HL-60 (cell line): ENCODE data around the gene MAF.

Experiments used
- DNase-seq, 2 experiments: peaks; one replicate each; pipeline ENCODE4 v3.0.0-alpha.2; 2010 to 2020; ENCODE audit warnings: low read depth in 1 of 2, low spot score in 1 of 2
- H3K27ac ChIP-seq: fragments of 250-450 bp; sonication (Bioruptor Pico); replicated peaks from 2 replicates; pipeline ENCODE4 v1.5.1; 2020; ENCODE audit warnings: mild to moderate bottlenecking, moderate library complexity
- H3K27me3 ChIP-seq: fragments of 250-450 bp; sonication (Bioruptor Pico); 2 replicates; pipeline ENCODE4 v1.5.1; 2021; ENCODE audit warnings: mild to moderate bottlenecking, moderate library complexity; ENCODE audit not compliant: insufficient read depth, poor library complexity, severe bottlenecking
- H3K4me3 ChIP-seq: replicated peaks from 2 replicates; pipeline ENCODE4 v1.5.1; 2011; ENCODE audit warnings: mild to moderate bottlenecking, control low read depth, low read length; ENCODE audit not compliant: insufficient read depth
- GABPA ChIP-seq: IDR thresholded peaks from 2 replicates; pipeline ENCODE4 v1.6.1; 2012; ENCODE audit warnings: low read depth
- POLR2AphosphoS5 ChIP-seq: IDR thresholded peaks from 2 replicates; pipeline ENCODE4 v1.6.1; 2012; ENCODE audit warnings: low read depth
- SPI1 ChIP-seq: IDR thresholded peaks from 2 replicates; pipeline ENCODE4 v1.6.1; 2012; ENCODE audit warnings: low read depth, mild to moderate bottlenecking, borderline replicate concordance
- TF ChIP-seq, protein P1 (sequence below): IDR thresholded peaks from one replicate; pipeline ENCODE4 v1.5.1; 2011; ENCODE audit warnings: low read length, control low read depth, inconsistent platforms; ENCODE audit not compliant: insufficient read depth
- TF ChIP-seq, protein P2 (sequence below): IDR thresholded peaks from 2 replicates; pipeline ENCODE4 v1.6.1; 2012; ENCODE audit warnings: low read depth; ENCODE audit not compliant: insufficient replicate concordance

The MAF gene

GRCh38 chr16:79580453-79581191, 19.9 kb downstream of the MAF start:
- no peak for DNase-seq
- no peaks in the 10 kb centered on the region for H3K27me3 ChIP-seq
- no peak overlapping the region for H3K27ac ChIP-seq
- TF ChIP-seq, protein P1, sequence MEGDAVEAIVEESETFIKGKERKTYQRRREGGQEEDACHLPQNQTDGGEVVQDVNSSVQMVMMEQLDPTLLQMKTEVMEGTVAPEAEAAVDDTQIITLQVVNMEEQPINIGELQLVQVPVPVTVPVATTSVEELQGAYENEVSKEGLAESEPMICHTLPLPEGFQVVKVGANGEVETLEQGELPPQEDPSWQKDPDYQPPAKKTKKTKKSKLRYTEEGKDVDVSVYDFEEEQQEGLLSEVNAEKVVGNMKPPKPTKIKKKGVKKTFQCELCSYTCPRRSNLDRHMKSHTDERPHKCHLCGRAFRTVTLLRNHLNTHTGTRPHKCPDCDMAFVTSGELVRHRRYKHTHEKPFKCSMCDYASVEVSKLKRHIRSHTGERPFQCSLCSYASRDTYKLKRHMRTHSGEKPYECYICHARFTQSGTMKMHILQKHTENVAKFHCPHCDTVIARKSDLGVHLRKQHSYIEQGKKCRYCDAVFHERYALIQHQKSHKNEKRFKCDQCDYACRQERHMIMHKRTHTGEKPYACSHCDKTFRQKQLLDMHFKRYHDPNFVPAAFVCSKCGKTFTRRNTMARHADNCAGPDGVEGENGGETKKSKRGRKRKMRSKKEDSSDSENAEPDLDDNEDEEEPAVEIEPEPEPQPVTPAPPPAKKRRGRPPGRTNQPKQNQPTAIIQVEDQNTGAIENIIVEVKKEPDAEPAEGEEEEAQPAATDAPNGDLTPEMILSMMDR, result no peak
- TF ChIP-seq POLR2AphosphoS5 (no peak), GABPA (no peak), SPI1 (no peak)
- TF ChIP-seq, protein P2, sequence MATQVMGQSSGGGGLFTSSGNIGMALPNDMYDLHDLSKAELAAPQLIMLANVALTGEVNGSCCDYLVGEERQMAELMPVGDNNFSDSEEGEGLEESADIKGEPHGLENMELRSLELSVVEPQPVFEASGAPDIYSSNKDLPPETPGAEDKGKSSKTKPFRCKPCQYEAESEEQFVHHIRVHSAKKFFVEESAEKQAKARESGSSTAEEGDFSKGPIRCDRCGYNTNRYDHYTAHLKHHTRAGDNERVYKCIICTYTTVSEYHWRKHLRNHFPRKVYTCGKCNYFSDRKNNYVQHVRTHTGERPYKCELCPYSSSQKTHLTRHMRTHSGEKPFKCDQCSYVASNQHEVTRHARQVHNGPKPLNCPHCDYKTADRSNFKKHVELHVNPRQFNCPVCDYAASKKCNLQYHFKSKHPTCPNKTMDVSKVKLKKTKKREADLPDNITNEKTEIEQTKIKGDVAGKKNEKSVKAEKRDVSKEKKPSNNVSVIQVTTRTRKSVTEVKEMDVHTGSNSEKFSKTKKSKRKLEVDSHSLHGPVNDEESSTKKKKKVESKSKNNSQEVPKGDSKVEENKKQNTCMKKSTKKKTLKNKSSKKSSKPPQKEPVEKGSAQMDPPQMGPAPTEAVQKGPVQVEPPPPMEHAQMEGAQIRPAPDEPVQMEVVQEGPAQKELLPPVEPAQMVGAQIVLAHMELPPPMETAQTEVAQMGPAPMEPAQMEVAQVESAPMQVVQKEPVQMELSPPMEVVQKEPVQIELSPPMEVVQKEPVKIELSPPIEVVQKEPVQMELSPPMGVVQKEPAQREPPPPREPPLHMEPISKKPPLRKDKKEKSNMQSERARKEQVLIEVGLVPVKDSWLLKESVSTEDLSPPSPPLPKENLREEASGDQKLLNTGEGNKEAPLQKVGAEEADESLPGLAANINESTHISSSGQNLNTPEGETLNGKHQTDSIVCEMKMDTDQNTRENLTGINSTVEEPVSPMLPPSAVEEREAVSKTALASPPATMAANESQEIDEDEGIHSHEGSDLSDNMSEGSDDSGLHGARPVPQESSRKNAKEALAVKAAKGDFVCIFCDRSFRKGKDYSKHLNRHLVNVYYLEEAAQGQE, result no peak
- H3K4me3 ChIP-seq, result no peak overlapping the region

DNA sequence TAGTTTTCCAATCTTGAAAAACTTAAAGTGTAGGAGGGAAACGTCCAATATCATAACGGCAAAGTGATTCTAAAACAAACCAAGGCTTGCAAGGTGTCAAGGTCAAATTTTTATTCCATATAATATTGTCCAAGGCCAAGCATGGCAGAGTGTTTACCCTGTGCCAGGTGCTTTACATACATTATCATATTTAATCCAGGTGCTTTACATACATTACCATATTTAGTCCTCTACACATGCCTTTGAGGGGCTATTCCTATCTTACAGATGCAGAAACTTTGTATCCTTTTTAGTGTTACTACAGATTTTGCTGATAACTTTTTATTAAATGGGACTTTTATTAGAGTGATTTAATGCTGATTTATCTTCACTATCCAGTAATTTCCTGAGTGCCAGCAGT, 23.9 kb downstream of the MAF start:
- DNase-seq, result no peak
- H3K27me3 ChIP-seq, result no peaks in the 10 kb centered on the region
- TF ChIP-seq, protein P1, result no peak
- no peak for TF ChIP-seq SPI1
- TF ChIP-seq, protein P2, result no peak
- no peak for TF ChIP-seq POLR2AphosphoS5
- TF ChIP-seq GABPA, result no peak
- no peak overlapping the region for H3K4me3 ChIP-seq
- no peak overlapping the region for H3K27ac ChIP-seq

- TF ChIP-seq GABPA (no peak), SPI1 (no peak)
- TF ChIP-seq, protein P2, result no peak
- TF ChIP-seq, protein P1, result no peak
- Histone ChIP-seq H3K4me3 (no peak overlapping the region), H3K27ac (no peak overlapping the region), H3K27me3 (no peaks in the 10 kb centered on the region)
- DNase-seq, result no peak
These were observed 26.7 kb downstream of the MAF start for GRCh38 chr16:79573884-79574283.
